A549 (cell line): Measurements from ENCODE around the gene RPS2.

ENCODE experiments used
- EP300 ChIP-seq, 2 experiments: fragments of >200 bp; sonication (Bioruptor Twin); formaldehyde crosslinking; IDR thresholded peaks; 2 replicates in 1 of 2; 3 replicates in 1 of 2; pipeline ENCODE4 v1.6.1; 2016 to 2017
- RAD21 ChIP-seq, 2 experiments: fragments of >200 bp in 1 of 2; sonication (Bioruptor Twin) in 1 of 2; formaldehyde crosslinking in 1 of 2; IDR thresholded peaks in 1 of 2; conservative IDR thresholded peaks in 1 of 2; 2 replicates in 1 of 2; 3 replicates in 1 of 2; pipeline ENCODE4 v1.6.1; 2012 to 2018; ENCODE audit warnings: inconsistent platforms in 1 of 2
- TF ChIP-seq, protein P1 (sequence below): fragments of >200 bp; sonication (Bioruptor Twin); formaldehyde crosslinking; IDR thresholded peaks from 3 replicates; pipeline ENCODE4 v1.5.1; 2016

- TF ChIP-seq, protein P1, sequence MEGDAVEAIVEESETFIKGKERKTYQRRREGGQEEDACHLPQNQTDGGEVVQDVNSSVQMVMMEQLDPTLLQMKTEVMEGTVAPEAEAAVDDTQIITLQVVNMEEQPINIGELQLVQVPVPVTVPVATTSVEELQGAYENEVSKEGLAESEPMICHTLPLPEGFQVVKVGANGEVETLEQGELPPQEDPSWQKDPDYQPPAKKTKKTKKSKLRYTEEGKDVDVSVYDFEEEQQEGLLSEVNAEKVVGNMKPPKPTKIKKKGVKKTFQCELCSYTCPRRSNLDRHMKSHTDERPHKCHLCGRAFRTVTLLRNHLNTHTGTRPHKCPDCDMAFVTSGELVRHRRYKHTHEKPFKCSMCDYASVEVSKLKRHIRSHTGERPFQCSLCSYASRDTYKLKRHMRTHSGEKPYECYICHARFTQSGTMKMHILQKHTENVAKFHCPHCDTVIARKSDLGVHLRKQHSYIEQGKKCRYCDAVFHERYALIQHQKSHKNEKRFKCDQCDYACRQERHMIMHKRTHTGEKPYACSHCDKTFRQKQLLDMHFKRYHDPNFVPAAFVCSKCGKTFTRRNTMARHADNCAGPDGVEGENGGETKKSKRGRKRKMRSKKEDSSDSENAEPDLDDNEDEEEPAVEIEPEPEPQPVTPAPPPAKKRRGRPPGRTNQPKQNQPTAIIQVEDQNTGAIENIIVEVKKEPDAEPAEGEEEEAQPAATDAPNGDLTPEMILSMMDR, result no peak
- TF ChIP-seq RAD21 (conservative IDR thresholded peaks at IDR 0.05 in 1 of 2, IDR thresholded peaks at IDR 0.05 in 1 of 2) (no peak), EP300 (IDR thresholded peaks at IDR 0.05) (no peak)
Observed at GRCh38 chr16:1930338-1930720, 34.3 kb downstream of the RPS2 start.
